ENCODE data around the gene ADA. TPM values are rescaled to one million over a fixed set of nuclear protein-coding genes. Genes with fewer than 3 reads are reported as not detected.

ADA gene
- polyA plus RNA-seq, 1 of the 3 experiments (the other 2 are of a cell fraction), result 25.7 TPM

DNA sequence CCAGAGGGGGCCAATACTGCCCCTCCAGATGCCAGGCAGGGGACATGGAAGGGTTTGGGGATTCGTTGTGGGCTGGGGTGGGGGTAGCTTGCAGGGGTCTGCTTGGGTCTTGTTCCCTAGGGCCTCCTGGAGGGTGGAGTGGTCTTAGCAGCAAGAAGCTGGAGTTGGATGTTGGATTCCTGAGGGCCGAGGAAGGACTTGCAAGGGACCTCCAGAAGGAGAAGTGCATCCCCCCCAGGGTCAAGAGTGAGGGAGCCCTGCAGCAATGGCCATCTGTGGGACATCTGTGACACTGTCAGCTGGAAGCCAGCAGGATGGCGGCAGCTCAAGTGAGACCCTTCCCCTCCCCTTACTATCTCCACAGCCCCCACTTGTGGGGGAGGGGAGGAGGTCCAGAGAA, 38.3 kb upstream of the ADA start:
- 100% methylated on average over 1 of the region's 3 CpGs for WGBS (ENCODE audit: low lambda C conversion rate)
- Histone ChIP-seq H3K9me2 (no peaks in the 10 kb centered on the region), H4K20me1 (ENCODE audit: insufficient read depth) (no peaks in the 10 kb centered on the region), H3K4me1 (ENCODE audit: control insufficient read depth in 1 of 2, insufficient read depth in 2 of 2, low read depth in 1 of 2, low read length in 1 of 2) (peaks cover 11% of the 10 kb centered on the region in 2 experiments; a peak in 3 of 4 replicates), H3K9me3 (no peaks in the 10 kb centered on the region), H3K27me3 (ENCODE audit: insufficient read depth) (no peaks in the 10 kb centered on the region), H3K27ac (ENCODE audit: low read depth in 2 of 2, low read length in 1 of 2) (no peak overlapping the region), H3K36me3 (replicated peaks in 1 of 2; ENCODE audit: control insufficient read depth in 1 of 2, insufficient read depth in 2 of 2, low read length in 1 of 2) (no peaks in the 10 kb centered on the region), H3K4me2 (no peak overlapping the region), H3F3A (replicated peaks; ENCODE audit: insufficient read depth) (peaks cover 17% of the 10 kb centered on the region), H3K9ac (no peak overlapping the region), H3K79me2 (ENCODE audit: insufficient read depth) (no peaks in the 10 kb centered on the region), H2AFZ (ENCODE audit: low read depth) (no peak overlapping the region), H3K4me3 (ENCODE audit: low read depth in 2 of 2, low read length in 1 of 2) (no peak overlapping the region)
- POLR2A ChIA-PET, result no interaction called here
- peak; percentile 4 for DNase-seq
- TF ChIP-seq JUND (IDR thresholded peaks at IDR 0.05) (no peak), YY1 (IDR thresholded peaks at IDR 0.05; ENCODE audit: low read depth) (no peak), RFX5 (IDR thresholded peaks at IDR 0.05; ENCODE audit: low read length) (no peak), TAF1 (IDR thresholded peaks at IDR 0.05; ENCODE audit: borderline replicate concordance, low read depth, low read length) (no peak), GABPA (IDR thresholded peaks at IDR 0.05; ENCODE audit: low read depth) (no peak), SMC3 (IDR thresholded peaks at IDR 0.05; ENCODE audit: low read depth, low read length) (no peak), NRF1 (IDR thresholded peaks at IDR 0.05; ENCODE audit: low read depth, low read length) (no peak), EZH2phosphoT487 (IDR thresholded peaks at IDR 0.05; ENCODE audit: borderline replicate concordance, low read depth) (no peak), CTCF (IDR thresholded peaks at IDR 0.05) (no peak), MAX (IDR thresholded peaks at IDR 0.05; ENCODE audit: low read depth) (no peak), GATA2 (CRISPR knock-in tag; IDR thresholded peaks at IDR 0.05) (no peak), MEF2A (IDR thresholded peaks at IDR 0.05; ENCODE audit: borderline replicate concordance, low read depth) (no peak), RCOR1 (IDR thresholded peaks at IDR 0.05; ENCODE audit: low read length) (no peak), NFIC (IDR thresholded peaks at IDR 0.05; ENCODE audit: borderline replicate concordance) (no peak), FOSL2 (IDR thresholded peaks at IDR 0.05; ENCODE audit: borderline replicate concordance, low read depth) (no peak), SIN3A (IDR thresholded peaks at IDR 0.05; ENCODE audit: borderline replicate concordance, low read depth, low read length) (no peak), RAD21 (IDR thresholded peaks at IDR 0.05; ENCODE audit: low read length) (no peak), USF2 (IDR thresholded peaks at IDR 0.05; ENCODE audit: borderline replicate concordance, low read depth, low read length) (no peak)
- TF ChIP-seq, protein P1, sequence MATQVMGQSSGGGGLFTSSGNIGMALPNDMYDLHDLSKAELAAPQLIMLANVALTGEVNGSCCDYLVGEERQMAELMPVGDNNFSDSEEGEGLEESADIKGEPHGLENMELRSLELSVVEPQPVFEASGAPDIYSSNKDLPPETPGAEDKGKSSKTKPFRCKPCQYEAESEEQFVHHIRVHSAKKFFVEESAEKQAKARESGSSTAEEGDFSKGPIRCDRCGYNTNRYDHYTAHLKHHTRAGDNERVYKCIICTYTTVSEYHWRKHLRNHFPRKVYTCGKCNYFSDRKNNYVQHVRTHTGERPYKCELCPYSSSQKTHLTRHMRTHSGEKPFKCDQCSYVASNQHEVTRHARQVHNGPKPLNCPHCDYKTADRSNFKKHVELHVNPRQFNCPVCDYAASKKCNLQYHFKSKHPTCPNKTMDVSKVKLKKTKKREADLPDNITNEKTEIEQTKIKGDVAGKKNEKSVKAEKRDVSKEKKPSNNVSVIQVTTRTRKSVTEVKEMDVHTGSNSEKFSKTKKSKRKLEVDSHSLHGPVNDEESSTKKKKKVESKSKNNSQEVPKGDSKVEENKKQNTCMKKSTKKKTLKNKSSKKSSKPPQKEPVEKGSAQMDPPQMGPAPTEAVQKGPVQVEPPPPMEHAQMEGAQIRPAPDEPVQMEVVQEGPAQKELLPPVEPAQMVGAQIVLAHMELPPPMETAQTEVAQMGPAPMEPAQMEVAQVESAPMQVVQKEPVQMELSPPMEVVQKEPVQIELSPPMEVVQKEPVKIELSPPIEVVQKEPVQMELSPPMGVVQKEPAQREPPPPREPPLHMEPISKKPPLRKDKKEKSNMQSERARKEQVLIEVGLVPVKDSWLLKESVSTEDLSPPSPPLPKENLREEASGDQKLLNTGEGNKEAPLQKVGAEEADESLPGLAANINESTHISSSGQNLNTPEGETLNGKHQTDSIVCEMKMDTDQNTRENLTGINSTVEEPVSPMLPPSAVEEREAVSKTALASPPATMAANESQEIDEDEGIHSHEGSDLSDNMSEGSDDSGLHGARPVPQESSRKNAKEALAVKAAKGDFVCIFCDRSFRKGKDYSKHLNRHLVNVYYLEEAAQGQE (IDR thresholded peaks at IDR 0.05; ENCODE audit: low read depth, low read length), result no peak
- TF ChIP-seq, protein P2, sequence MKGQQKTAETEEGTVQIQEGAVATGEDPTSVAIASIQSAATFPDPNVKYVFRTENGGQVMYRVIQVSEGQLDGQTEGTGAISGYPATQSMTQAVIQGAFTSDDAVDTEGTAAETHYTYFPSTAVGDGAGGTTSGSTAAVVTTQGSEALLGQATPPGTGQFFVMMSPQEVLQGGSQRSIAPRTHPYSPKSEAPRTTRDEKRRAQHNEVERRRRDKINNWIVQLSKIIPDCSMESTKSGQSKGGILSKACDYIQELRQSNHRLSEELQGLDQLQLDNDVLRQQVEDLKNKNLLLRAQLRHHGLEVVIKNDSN (IDR thresholded peaks at IDR 0.05; ENCODE audit: borderline replicate concordance, low read depth), result no peak
- CTCF ChIA-PET, result interaction anchor here (0.8 to 1.7 kb wide), 5 partner anchors 29 to 58 kb away, joined by 3 to 7 read pairs (median 4); no protein-coding TSS in a partner anchor

Data from SK-N-SH (cell line).